H54 (cell line): ENCODE data around the gene TMEM150A.
"Not testable (repeated sequence)": the region's sequence is repeated elsewhere in the genome, so short reads cannot be mapped to it uniquely, and the experiment has no call there.

ENCODE experiments used
- DNase-seq: peaks from one replicate; pipeline ENCODE4 v3.0.0; 2011; ENCODE audit warnings: low spot score, mixed read lengths; ENCODE audit not compliant: insufficient read length
- FAIRE-seq: peaks from 3 replicates; lab custom pipeline; 2011; peaks lifted over from hg19 to GRCh38; lab: Jason Lieb, UNC
- POLR2A ChIP-seq: IDR thresholded peaks from 2 replicates; pipeline ENCODE4 v1.6.1; 2011; ENCODE audit warnings: low read depth, mild to moderate bottlenecking, low read length

Gene TMEM150A

GRCh38 chr2:85582492-85582891 lies 20.0 kb downstream of the TMEM150A start:
- FAIRE-seq (no peak), DNase-seq (no peak)
- no peak for TF ChIP-seq POLR2A

- no peak for TF ChIP-seq POLR2A
- DNase-seq (no peak), FAIRE-seq (no peak)
Measured at GRCh38 chr2:85580206-85580605, 22.3 kb downstream of the TMEM150A start.

GRCh38 chr2:85579266-85579935 lies 23.1 kb downstream of the TMEM150A start:
- DNase-seq (no peak), FAIRE-seq (no peak)
- no peak for TF ChIP-seq POLR2A

- no peak for FAIRE-seq
- no peak for DNase-seq
- no peak for TF ChIP-seq POLR2A
Measured at GRCh38 chr2:85578243-85579180, 24.0 kb downstream of the TMEM150A start.

GRCh38 chr2:85577386-85578242 lies 24.9 kb downstream of the TMEM150A start, which contains the start of gene VAMP8:
Gene VAMP8 (plus strand): TSS chr2:85577586. CDS start chr2:85577647, 61 bp downstream.
- TF ChIP-seq POLR2A: no peak
- no peak for FAIRE-seq
- DNase-seq: no peak

- FAIRE-seq (no peak), DNase-seq (no peak)
- TF ChIP-seq POLR2A: no peak
Measured at GRCh38 chr2:85577063-85577385, 25.5 kb downstream of the TMEM150A start.

- no peak for FAIRE-seq
- TF ChIP-seq POLR2A: no peak
- DNase-seq: no peak
Measured at GRCh38 chr2:85575739-85576138, 26.8 kb downstream of the TMEM150A start.

GRCh38 chr2:85566265-85566664 lies 36.2 kb downstream of the TMEM150A start:
- TF ChIP-seq POLR2A: no peak
- FAIRE-seq (no peak), DNase-seq (no peak)

GRCh38 chr2:85564144-85564563 lies 38.3 kb downstream of the TMEM150A start:
- TF ChIP-seq POLR2A: no peak
- DNase-seq: no peak

GRCh38 chr2:85561280-85562212 lies 41.0 kb downstream of the TMEM150A start, which contains the start of gene GGCX:
Gene GGCX (minus strand): TSS chr2:85561493. CDS start chr2:85561428, 65 bp downstream.
- TF ChIP-seq POLR2A: peak; percentile 88
- FAIRE-seq (peak; percentile 60), DNase-seq (peak; percentile 81)

More at GRCh38 chr2:85564144-85564563, 38.3 kb downstream of the TMEM150A start:
- no peak for FAIRE-seq

GRCh38 chr2:85560812-85561279 lies 41.7 kb downstream of the TMEM150A start:
- TF ChIP-seq POLR2A: no peak
- no peak for FAIRE-seq
- DNase-seq: no peak

GRCh38 chr2:85560403-85560726 lies 42.1 kb downstream of the TMEM150A start:
- DNase-seq, FAIRE-seq: not testable (repeated sequence)

- TF ChIP-seq POLR2A: no peak
- DNase-seq (no peak), FAIRE-seq (no peak)
Measured at GRCh38 chr2:85558160-85558559, 44.3 kb downstream of the TMEM150A start.
